ENCODE data around the gene AQP12A. TPM values are rescaled to one million over a fixed set of nuclear protein-coding genes. Genes with fewer than 3 reads are reported as not detected.
A peak's percentile ranks its signal among the peaks of the same experiment; 100 is the strongest.

The AQP12A gene
- total and polyA plus RNA-seq, 2 experiments from 2014 or later = not detected

- TF ChIP-seq JUNB (IDR thresholded peaks at IDR 0.05; ENCODE audit: unreplicated experiment) = no peak
- TF ChIP-seq POLR2AphosphoS5 (IDR thresholded peaks at IDR 0.05; ENCODE audit: low read depth) = 0 out of 2 replicates have a peak, but pooled peaks have one; percentile 3
- Histone ChIP-seq H3K4me1 (ENCODE audit: insufficient read depth) (no peaks in the 10 kb centered on the region), H3K27ac (ENCODE audit: low read depth) (no peak overlapping the region), H3K79me2 (replicated peaks; ENCODE audit: insufficient read depth) (no peaks in the 10 kb centered on the region), H3K36me3 (ENCODE audit: insufficient read depth) (peaks cover 12% of the 10 kb centered on the region; the same call in 1 of the 2 replicates), H3K27me3 (ENCODE audit: insufficient read depth) (no peaks in the 10 kb centered on the region), H4K20me1 (replicated peaks; ENCODE audit: insufficient read depth) (no peaks in the 10 kb centered on the region; the same call in 1 of the 2 replicates), H3K9me2 (ENCODE audit: insufficient read depth) (no peaks in the 10 kb centered on the region), H3K4me3 (no peak overlapping the region), H3F3A (replicated peaks; ENCODE audit: low read depth) (no peaks in the 10 kb centered on the region), H2AFZ (no peak overlapping the region), H3K4me2 (no peak overlapping the region)
- DNase-seq (ENCODE audit: low spot score) (no peak), ATAC-seq (no peak)
- H3K27me3 Mint-ChIP-seq (ENCODE audit: insufficient read depth, low read depth, poor library complexity) = peaks cover 27% of the 10 kb centered on the region
- no peak overlapping the region for H3K27ac Mint-ChIP-seq
- no peaks in the 10 kb centered on the region; the same call in 2 of the 3 replicates for H3K4me1 Mint-ChIP-seq
- H3K36me3 Mint-ChIP-seq (ENCODE audit: low read depth) = peaks cover 46% of the 10 kb centered on the region
- H3K9me3 Mint-ChIP-seq = peaks cover 4% of the 10 kb centered on the region; the same call in 1 of the 3 replicates
- H3K4me3 Mint-ChIP-seq = no peak overlapping the region
Observed at GRCh38 chr2:240722796-240723735, 31.4 kb downstream of the AQP12A start.

GRCh38 chr2:240723851-240724250, 32.2 kb downstream of the AQP12A start:
- H3K27ac ChIP-seq (ENCODE audit: low read depth) = no peak overlapping the region
- H3K9me3 Mint-ChIP-seq = peaks cover 4% of the 10 kb centered on the region; the same call in 1 of the 3 replicates
- no peaks in the 10 kb centered on the region; the same call in 2 of the 3 replicates for H3K4me1 Mint-ChIP-seq

GRCh38 chr2:240724431-240724830, 32.8 kb downstream of the AQP12A start:
- no peaks in the 10 kb centered on the region for H3K9me2 ChIP-seq (ENCODE audit: insufficient read depth)
- no peak overlapping the region for H3K4me3 ChIP-seq
- peaks cover 4% of the 10 kb centered on the region; the same call in 1 of the 3 replicates for H3K9me3 Mint-ChIP-seq
- no peaks in the 10 kb centered on the region for H3F3A ChIP-seq (replicated peaks; ENCODE audit: low read depth)
- no peak overlapping the region for H3K27ac ChIP-seq (ENCODE audit: low read depth)
- no peaks in the 10 kb centered on the region for H3K27me3 ChIP-seq (ENCODE audit: insufficient read depth)
- no peak for TF ChIP-seq NANOG (IDR thresholded peaks at IDR 0.05; ENCODE audit: borderline replicate concordance)
- TF ChIP-seq ETS1 (IDR thresholded peaks at IDR 0.05) = no peak
- TF ChIP-seq EZH2phosphoT487 (IDR thresholded peaks at IDR 0.05; ENCODE audit: unreplicated experiment) = no peak
- no peaks in the 10 kb centered on the region for H3K79me2 ChIP-seq (replicated peaks; ENCODE audit: insufficient read depth)
- H2AFZ ChIP-seq = no peak overlapping the region
- peaks cover 12% of the 10 kb centered on the region; the same call in 1 of the 2 replicates for H3K36me3 ChIP-seq (ENCODE audit: insufficient read depth)
- H4K20me1 ChIP-seq (replicated peaks; ENCODE audit: insufficient read depth) = no peaks in the 10 kb centered on the region
- H3K27ac Mint-ChIP-seq = peak overlapping the region; percentile 44; the same call in 1 of the 2 replicates
- H3K27me3 Mint-ChIP-seq (ENCODE audit: insufficient read depth, low read depth, poor library complexity) = peaks cover 32% of the 10 kb centered on the region
- no peaks in the 10 kb centered on the region; the same call in 2 of the 3 replicates for H3K4me1 Mint-ChIP-seq
- no peak overlapping the region for H3K4me2 ChIP-seq
- no peak overlapping the region for H3K4me3 Mint-ChIP-seq
- no peaks in the 10 kb centered on the region for H3K4me1 ChIP-seq (ENCODE audit: insufficient read depth)
- ATAC-seq (no peak), DNase-seq (ENCODE audit: low spot score) (no peak)
- peaks cover 46% of the 10 kb centered on the region for H3K36me3 Mint-ChIP-seq (ENCODE audit: low read depth)

More at GRCh38 chr2:240723851-240724250, 32.2 kb downstream of the AQP12A start:
- Mint-ChIP-seq H3K4me3 (no peak overlapping the region), H3K27ac (no peak overlapping the region; the same call in 1 of the 2 replicates), H3K36me3 (ENCODE audit: low read depth) (peaks cover 46% of the 10 kb centered on the region), H3K27me3 (ENCODE audit: insufficient read depth, low read depth, poor library complexity) (peaks cover 27% of the 10 kb centered on the region)
- Histone ChIP-seq H3K79me2 (replicated peaks; ENCODE audit: insufficient read depth) (no peaks in the 10 kb centered on the region), H3K4me1 (ENCODE audit: insufficient read depth) (no peaks in the 10 kb centered on the region), H3K27me3 (ENCODE audit: insufficient read depth) (no peaks in the 10 kb centered on the region), H4K20me1 (replicated peaks; ENCODE audit: insufficient read depth) (no peaks in the 10 kb centered on the region), H3K4me2 (no peak overlapping the region), H2AFZ (no peak overlapping the region), H3K4me3 (no peak overlapping the region), H3K36me3 (ENCODE audit: insufficient read depth) (peaks cover 12% of the 10 kb centered on the region; the same call in 1 of the 2 replicates), H3F3A (replicated peaks; ENCODE audit: low read depth) (no peaks in the 10 kb centered on the region), H3K9me2 (ENCODE audit: insufficient read depth) (no peaks in the 10 kb centered on the region)
- TF ChIP-seq CREB1 (CRISPR knock-in tag; IDR thresholded peaks at IDR 0.05; ENCODE audit: low read depth) (no peak), ZNF331 (CRISPR knock-in tag; IDR thresholded peaks at IDR 0.05; ENCODE audit: low read depth) (no peak), STAT1 (IDR thresholded peaks at IDR 0.05; ENCODE audit: unreplicated experiment) (no peak), ETS1 (IDR thresholded peaks at IDR 0.05) (no peak)
- no peak for ATAC-seq
- no peak for DNase-seq (ENCODE audit: low spot score)
